ENCODE data around the gene NCKAP5.

NCKAP5 gene

DNA sequence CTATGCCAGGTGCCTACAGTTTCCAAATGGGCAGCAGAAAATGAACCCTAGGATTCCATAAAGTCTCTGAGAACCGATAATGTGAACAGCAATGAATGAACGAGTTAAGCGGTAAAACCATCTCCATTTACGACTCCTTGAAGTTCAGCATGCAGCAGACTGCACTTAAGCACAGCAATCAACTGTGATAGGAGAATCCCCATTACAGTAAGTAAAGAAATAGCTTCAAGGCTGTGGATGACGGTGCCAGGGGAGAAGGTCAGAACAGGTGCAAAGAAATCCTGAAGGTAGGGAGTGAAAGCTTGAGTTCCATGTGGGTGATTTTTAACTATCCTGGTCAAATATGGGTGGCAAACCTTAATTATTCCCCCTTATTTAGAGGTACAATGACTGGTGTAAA, 444.4 kb downstream of the NCKAP5 start:
- no peak for DNase-seq

DNA sequence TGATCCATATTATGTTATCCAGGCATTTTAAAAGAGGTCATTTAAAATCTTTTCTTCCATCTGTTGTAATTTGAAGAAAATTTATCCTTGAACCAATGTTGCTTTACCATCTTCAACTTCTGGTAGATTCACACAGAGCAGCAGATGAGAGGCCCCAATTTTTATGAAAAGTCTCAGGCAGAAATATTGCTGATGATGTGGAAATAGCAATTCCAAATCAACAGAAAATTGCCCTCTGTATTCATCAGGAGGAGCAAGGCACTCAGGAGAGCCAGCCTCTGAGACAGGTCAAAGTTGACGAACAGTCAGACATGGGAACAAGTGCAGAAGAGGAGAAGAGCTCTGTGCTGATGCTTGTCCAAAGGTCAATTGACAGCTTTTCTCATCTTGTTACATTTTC, 444.9 kb downstream of the NCKAP5 start:
- DNase-seq = no peak

DNA sequence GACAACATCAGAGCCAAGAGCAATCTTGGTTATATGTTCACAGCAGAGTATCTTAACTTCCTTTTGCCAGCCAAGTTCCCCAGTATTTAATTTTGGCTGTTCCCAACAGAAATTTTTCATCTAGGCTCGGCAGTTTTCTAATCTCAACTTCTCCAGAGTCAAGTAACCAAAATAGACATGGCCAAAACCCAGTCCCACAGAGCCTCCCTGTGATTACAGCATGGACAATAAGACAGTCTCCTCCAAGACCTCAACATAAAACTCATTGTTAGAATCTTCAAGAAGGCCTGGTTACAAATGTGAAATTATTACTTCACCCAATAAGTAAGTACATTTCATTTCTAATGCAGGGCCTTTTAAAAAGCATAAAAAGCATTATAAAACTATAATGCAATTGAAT, 445.7 kb downstream of the NCKAP5 start:
- no peak for DNase-seq

DNA sequence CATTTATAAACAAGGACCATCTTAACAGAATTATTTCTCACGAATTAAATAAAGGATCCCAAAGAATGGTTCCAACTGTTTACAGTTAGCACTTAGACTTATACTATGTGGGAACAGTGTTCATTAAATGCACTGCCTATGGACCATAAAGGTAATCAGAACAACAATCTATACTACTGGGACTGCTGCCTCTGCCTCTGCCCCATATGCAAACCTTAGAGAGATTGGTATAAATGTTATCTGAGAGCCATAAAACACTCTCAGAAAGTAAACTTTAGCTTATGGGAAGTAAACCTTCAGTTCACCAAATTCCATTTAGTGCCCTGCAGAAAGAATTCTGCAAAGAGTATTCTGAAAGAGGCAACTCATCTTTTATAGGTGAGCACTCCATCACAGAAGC, 448.0 kb downstream of the NCKAP5 start:
- no peak for DNase-seq

DNA sequence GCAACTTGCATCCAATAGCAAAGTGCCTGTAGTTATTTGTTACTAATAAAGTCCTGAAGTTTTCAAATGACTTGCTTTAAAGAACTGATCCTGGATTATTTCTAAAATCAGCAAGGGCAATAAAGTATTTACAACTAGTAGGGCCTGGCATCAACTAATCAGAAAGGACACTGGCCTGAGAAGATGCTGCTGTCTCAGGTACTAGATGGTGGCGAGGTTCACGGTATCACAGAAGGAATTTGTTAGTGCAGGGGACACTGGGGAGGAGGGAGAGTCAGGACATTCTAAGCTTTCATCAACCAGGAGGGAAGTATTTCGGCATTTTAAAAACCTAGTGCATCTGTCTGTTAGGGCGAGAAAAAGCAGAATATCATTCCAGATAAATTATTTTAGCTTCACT, 458.1 kb downstream of the NCKAP5 start:
- DNase-seq = no peak

DNA sequence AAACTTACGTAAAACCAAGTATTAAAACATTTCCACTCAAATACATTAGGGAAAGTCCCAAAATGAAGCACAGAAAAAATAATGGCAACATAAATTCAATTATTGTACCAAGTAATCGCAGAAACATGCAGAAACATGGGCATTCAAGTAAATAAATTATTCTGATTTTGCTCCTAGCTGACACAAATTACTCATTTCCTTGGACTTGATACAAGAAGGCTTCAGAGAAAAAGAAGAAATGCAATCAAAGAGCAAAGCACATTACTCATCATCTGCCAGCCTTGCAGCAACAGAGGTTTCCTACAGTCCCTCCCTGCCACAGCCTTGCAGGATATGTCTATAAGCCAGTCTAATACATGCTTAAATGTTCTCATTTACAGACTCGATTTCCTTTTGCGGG, 458.5 kb downstream of the NCKAP5 start:
- no peak for DNase-seq

DNA sequence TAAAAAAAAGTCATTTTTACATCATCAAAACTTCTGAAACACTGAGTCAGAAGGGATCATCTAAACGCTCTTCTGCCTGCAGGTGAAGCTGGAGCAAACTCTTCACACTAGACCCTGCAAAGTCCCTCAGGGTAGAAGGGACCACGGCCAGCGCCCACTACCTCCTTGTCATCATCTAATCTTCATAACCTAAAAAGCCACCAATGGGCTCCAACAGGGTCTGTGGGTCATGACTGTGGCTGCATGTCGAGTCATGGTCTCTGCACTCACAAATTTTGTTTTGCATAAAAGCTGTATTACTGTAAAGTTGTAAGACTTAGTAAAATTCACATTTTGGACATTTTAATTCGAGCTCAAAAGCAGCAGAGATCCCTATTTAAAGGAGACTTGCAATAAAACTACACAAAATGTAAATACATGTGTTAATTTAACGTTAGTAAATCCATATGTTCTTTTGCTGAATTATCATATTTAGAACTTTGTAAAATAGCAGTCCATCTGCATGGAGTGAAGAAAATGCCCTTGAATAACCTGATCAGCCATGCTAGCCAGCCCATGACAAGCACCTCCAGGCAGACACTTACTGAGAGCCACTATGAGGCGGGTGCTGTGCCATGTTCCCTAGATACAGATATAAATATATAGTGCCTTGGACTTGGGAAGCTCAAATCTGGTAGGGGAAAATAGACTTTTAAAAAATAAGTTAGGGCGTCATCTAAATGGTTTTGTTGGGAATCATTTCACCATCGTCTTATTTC, 461.0 kb downstream of the NCKAP5 start:
- no peak for DNase-seq

DNA sequence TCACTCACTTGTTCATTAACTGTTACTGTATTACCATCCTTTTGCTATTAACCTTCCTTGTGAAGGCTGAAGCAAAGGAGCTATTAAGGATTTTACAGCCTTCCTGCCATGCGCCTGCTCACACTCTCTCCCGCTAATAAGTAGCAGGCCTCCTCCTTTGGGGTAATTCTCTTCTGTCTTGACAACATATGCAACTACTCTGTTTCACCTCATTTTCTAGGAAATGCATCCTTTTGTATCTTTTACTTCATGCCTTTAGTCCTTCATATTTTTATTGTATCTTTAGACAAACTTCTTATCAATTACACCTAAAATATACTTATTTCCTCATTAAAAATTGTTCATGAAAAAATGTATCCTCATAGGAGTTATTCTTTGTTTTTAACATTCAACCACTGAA, 463.4 kb downstream of the NCKAP5 start:
- no peak for DNase-seq

DNA sequence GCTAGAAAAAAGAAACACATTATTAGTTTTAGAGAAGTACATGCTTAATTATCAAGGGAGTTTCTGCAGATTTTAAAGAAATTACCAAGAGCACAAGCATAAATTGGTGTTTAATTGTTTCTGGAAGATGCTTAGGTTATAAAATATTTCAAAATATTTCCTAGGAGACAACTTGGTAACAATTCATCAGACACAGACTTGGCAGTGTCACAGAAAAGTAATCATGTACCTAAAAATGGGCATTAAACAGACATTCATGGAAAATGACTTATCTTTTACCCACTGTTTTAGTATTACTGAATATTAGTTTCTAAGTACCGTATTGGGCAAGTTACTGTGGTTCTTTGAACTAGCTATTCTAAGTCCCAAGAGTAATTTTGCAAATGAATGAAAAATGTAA, 469.5 kb downstream of the NCKAP5 start:
- no peak for DNase-seq

DNA sequence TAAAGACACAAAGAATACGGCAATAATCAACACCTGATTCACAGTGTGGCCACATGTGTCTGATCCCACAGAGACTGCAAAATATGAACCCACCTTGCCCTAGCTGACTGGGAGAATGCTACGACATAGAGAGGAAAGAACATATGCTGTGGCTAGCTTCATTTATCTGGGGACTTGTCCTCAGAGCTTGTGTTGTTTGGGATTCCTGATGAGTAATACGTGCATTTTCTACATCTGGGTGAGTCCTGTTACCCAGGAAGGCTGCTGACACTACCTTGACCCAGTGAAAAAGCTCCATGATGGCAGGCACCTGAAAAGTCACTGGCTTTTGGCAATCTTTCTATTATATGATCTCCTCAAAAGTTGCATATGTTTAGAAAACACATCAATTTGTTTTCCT, 470.6 kb downstream of the NCKAP5 start:
- no peak for DNase-seq

DNA sequence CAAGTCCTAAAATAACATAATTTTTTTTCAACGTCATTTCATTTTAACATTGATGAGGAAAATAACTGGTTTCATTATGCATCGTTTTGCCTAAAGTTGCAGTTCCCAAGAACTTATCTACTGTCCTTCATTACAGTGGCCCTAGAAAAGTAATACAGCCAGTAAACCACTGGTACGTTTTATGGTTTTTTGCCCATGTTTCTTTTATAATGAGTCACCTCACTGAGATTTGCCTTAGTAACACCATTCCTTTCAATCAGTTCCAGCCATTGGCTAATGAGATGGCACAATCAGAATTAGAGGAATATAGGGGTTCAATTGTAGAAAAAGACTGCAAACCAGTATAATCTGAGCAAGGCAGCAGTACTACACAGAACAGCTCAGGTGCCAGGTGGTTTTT, 475.7 kb downstream of the NCKAP5 start:
- no peak for DNase-seq

DNA sequence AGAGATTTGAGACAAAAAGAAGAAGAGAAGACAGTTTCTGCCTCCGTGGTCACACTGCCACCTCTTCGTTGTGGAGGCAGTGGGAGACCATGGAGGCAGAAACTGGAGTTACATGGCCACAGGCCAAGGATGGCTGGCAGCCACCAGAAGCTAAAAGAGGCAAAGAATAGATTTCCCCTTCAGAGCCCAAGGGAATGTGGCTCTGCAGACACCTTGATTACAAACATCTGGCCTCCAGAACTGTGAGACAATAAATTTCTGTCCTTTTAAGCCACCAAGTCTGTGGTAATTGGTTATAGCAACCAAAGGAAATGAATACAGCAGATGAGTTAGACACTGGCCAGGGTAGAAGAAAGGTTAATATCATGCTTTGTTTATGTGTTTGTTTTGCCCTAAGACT, 477.9 kb downstream of the NCKAP5 start:
- DNase-seq = no peak

DNA sequence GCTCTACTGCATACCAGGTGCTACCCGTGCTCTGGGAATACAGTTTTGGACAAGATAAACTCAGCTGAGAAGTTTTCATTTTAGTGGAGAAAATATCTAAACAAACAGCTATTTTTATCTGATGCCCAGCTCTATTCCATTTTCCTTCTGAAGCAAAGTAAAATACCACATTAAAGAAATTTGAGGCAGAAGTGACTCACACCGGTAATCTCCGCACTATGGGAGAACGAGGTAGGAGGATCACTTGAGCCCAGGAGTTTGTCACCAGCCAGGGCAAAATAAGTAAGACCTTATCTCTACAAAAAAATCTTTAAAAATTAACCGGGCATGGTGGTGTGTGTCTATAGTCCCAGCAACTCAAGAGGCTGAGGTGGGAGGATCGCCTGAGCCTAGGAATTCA, 482.1 kb downstream of the NCKAP5 start:
- DNase-seq = no peak

DNA sequence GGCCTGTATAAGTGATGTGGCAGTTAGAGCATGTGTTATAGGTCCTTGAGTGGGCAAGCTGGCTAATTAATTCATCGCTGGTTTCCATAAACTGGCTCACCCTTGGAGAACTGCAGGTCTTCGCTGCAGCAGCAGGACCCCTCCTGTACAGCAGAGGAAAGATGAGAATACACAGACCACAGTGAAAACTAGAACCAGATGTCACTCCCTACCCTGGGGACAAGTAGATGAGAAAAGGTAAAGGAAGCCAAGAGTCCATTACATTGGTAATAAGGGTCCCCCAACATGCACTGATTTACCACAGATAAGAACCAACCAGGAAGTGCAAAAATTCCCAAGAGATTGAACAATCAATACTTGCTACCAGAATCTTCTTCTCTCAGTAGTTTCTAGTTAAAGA, 482.6 kb downstream of the NCKAP5 start:
- DNase-seq = no peak

DNA sequence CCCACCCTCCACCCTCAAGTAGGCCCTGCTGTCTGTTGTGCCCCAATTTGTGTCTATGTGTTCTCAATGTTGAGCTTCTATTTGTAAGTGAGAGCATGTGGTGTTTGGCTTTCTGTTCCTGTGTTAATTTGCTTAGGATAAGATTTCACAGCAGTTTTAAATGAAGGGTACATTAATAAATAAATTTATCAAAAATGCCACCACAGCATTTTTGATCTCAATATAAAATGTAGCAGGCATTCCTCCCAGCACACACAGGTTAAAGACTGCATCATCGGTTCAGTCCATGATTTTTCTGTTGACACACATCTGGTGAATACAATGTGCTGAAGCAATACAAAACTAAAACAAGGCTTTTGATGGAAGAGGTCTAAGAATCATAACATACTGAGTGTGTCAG, 486.2 kb downstream of the NCKAP5 start:
- DNase-seq = no peak

DNA sequence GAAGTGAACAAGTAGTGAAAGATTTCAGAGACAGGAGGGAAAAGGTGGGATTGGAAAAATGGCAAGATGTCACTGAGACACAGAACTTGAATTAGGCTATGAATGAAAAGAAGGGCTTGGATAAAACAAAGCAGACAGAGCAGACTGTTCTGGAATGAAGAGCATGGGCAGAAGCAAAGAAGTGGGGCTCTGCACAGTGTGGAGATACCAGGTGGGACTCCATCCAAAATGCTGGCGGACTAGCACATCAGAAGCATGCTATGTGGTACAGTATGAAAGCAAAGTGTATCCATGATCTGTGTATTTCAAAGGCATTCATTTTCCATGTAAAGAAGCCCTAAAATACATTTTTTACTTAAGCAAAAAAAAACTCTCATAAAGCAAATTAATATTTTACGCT, 487.4 kb downstream of the NCKAP5 start:
- DNase-seq = no peak

DNA sequence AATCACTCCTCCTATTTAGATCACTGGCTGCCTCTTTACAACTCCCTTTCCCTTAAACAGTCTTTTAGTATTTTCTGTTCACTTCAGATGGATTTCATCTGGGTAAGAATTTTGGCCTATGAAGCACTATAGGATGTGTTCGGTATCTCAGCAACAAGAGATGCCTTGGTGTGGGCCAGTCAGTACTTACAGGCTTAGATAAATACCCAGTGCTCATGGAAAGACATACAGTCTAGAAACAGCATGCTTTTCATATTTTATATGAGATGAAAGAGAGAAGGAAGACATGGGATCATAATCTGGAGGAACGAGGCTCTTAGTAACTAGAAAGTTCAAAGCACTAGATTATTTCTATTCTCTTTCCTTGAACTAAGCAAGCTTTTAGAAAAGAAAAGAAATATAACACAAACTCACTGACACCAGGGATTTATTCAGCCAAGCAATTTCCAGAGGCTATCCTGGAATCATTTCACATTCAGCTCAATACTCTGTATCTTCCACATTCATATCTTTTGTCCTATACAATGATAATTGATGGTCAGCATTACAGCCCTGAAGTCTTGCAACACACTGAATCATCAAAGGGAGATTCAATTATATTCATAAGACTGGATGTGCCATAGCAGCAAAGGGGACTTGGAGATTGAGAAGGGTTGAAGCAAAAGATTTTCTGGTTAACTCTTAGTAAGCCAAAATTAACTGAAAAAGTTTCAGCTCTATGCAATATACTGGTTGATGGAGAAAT, 489.4 kb downstream of the NCKAP5 start:
- DNase-seq = no peak

DNA sequence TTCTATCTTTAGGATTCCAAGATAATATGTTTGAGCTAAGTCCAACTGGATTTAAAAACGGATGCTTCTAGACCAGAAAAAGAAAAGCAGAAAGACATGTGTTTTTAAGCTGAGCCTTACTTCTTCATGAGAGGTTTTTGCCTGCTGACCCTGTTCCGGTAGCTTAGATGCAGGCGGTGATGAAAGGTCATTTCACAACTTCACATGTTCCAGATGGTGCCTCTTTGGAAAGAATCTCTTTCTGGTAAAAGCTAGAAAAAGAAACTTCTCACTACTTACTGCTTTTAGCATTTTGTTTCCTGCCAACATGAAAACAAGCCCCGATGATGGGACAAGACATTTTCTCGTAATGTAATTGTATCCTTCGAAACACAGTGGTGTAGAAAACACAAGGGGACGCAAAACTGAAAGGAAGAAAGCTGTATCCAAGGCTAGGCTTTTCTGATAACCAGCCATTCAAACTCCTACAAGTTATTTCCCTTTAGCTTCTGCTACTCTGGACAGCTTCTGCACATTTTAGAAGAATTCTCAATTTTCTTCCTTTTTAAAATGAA, 490.9 kb downstream of the NCKAP5 start:
- DNase-seq = no peak

DNA sequence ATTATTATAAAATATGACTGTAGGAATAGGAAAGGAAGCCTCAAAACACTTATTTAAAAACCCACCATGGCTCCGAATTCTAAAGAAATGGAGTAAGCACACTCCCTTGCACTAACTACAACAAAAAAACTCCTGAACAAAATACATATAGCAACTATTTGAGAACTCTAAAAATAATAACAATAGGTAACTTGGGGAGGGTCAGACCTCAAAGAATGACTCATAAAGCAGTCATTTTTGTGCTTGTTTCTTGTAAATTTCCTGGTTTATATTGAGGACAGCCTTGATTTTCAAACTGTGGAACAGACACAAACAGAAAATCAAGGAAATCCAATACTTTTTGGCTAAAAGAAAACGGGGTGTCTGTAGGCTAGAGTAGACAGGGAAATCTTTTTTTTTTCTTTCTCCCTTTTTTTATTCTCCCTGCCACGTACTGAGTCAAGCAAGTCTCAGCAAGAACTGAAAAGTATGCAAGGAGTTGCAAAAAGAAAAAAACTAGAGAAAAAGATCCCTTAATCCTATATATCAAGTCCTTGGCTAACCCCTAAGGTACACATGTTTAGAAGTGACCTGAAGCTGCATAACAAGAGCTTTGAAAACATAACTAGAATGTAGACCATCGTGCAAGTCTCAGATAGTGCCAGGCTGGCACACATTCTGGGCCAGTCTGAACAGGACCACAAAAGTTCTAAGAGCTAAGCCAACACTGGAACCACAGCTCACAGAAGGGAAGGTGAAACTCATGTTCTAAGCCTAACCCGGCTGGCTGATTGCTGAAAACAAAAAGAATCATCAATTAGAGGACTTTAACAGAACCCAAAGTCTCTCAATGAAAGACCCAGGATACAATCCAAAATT, 495.2 kb downstream of the NCKAP5 start:
- no peak for DNase-seq

DNA sequence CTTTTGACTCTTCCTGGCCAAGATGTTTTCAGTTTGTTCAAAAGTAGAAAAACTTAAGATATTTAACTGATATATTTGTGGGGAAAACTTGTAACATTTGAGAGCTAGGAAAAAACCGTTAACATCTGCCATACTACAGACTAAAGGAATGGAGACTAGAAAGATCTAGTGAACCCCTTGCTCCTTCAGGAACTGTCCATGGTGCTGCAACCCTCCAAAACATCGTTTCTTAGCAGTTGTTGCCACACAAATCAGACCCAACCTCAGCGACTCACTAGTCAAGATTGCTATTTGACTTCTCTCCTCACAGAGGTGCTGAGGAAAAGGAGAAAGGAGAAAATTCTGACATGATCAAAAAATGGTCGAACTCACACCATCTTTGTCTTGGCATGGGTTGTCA, 504.5 kb downstream of the NCKAP5 start:
- no peak for DNase-seq

DNA sequence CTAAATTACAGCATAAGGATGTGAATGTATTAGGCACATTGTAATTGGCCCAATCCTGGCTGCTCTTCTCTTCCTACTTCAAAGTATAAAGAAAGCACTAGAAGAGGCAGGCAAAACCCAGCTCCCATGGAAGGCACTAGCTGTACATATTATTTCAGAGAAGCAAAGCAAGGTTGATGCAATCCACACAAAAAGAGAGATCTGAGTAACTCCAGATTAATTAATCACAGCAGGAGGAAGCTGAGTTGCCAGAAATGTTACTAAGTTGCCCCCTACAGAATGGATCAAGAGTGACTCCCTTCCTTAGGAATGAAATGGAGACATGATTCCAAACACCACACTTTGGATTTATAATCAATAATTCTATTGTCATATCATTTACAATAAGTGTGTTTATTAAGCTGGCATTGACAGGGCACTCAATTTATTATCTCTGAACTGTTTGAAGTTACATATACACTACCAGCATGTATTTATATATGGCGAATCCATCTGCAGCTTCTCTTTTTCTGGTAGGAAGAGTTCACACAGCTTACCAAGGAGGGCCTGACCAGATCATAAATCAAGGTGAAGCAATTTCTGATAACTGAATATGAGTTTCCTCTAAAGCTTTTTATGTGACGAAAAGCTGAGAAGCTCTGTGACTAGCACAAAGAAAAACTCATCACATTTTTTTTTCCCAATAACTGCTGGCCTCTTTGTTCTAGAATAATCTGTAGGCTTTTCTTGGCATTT, 505.2 kb downstream of the NCKAP5 start:
- no peak for DNase-seq

DNA sequence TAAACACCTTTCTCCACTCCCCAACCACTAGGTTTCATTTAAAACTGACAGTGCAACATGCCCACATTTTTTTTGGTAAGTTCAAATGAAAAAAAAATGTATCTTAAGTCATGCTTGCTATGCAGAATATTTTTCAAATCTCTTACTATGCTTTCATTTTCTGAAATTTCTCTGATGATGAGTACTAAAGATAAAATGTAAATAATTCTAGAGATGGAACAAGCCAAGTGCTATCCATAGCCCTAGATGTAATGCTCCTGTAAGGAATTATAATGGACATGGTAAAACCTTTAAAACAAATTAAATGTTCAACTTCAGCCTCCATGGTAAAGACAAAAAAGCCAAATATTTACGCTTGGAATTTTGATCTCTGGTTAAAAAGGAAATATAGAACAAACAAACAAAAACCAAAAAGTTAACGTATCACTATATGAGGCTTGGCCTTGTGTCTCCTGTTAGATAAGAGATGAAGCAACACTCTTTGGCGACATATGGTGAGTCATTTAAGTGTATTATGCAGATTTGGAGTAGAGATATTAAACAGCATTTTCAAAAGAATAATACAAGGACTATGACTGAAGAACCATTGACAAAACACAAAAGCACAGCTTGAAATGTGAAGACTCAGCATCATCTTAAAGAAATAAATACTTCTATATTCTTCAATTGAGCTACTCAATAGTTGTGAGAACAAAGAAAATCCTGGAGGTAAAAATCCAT, 506.2 kb downstream of the NCKAP5 start:
- DNase-seq = no peak

Measured in activated gamma-delta T cell treated with Interleukin-2 at 50 U/mL for 16 hours (primary cell).